H1 (cell line): ENCODE measurements around the gene SLC2A4RG.

Source experiments
- BRCA1 ChIP-seq: IDR thresholded peaks from 2 replicates; pipeline ENCODE4 v1.6.1; 2012; ENCODE audit warnings: low read depth, low read length, improper control_type of control experiment
- EZH2 ChIP-seq: fragments of 200-600 bp; sonication (generic); IDR thresholded peaks from 2 replicates; pipeline ENCODE4 v1.7.1; 2012; ENCODE audit warnings: low read depth, mild to moderate bottlenecking, moderate library complexity, low read length, inconsistent platforms; ENCODE audit not compliant: severe bottlenecking
- MAFK ChIP-seq: IDR thresholded peaks from 2 replicates; pipeline ENCODE4 v1.6.1; 2012; ENCODE audit warnings: low read depth, mild to moderate bottlenecking, improper control_type of control experiment, low read length
- POLR2A ChIP-seq, 2 experiments: IDR thresholded peaks; 1 replicate in 1 of 2; 2 replicates in 1 of 2; pipeline ENCODE4 v1.6.1; 2011; ENCODE audit warnings: low read depth in 2 of 2, low read length in 2 of 2, mild to moderate bottlenecking in 2 of 2; ENCODE audit errors: control extremely low read depth in 1 of 2
- RAD21 ChIP-seq, 2 experiments: IDR thresholded peaks in 1 of 2; conservative IDR thresholded peaks in 1 of 2; 2 replicates each; pipeline ENCODE4 v1.6.1; 2011; ENCODE audit warnings: low read depth in 2 of 2, low read length in 2 of 2, improper control_type of control experiment in 1 of 2, inconsistent platforms in 1 of 2, mild to moderate bottlenecking in 1 of 2, moderate library complexity in 1 of 2
- RXRA ChIP-seq: IDR thresholded peaks from 2 replicates; pipeline ENCODE4 v1.6.1; 2011; ENCODE audit warnings: low read depth, mild to moderate bottlenecking, low read length, moderate library complexity; ENCODE audit not compliant: insufficient read depth
- SIN3A ChIP-seq, 2 experiments: IDR thresholded peaks in 1 of 2; conservative IDR thresholded peaks in 1 of 2; 2 replicates each; pipeline ENCODE4 v1.6.1; 2011 to 2012; ENCODE audit warnings: low read length in 2 of 2, improper control_type of control experiment in 1 of 2, low read depth in 1 of 2, mild to moderate bottlenecking in 1 of 2
- SP1 ChIP-seq: IDR thresholded peaks from 2 replicates; pipeline ENCODE4 v1.6.1; 2011; ENCODE audit warnings: low read depth, low read length
- SP4 ChIP-seq: IDR thresholded peaks from 2 replicates; pipeline ENCODE4 v1.6.1; 2012; ENCODE audit warnings: low read length, inconsistent platforms
- SRF ChIP-seq: IDR thresholded peaks from 2 replicates; pipeline ENCODE4 v1.6.1; 2011; ENCODE audit warnings: mild to moderate bottlenecking, low read depth, low read length, moderate library complexity
- YY1 ChIP-seq: IDR thresholded peaks from 2 replicates; pipeline ENCODE4 v1.6.1; 2011; ENCODE audit warnings: low read depth, mild to moderate bottlenecking, low read length
- TF ChIP-seq, protein P1 (sequence below), 3 experiments: IDR thresholded peaks; 1 replicate in 2 of 3; 2 replicates in 1 of 3; pipeline versions ENCODE4 v1.5.1 to v1.6.1; 2011; ENCODE audit warnings: low read length in 3 of 3, mild to moderate bottlenecking in 3 of 3, inconsistent platforms in 2 of 3, low read depth in 1 of 3, moderate library complexity in 1 of 3; ENCODE audit not compliant: insufficient read depth in 1 of 3; ENCODE audit errors: control extremely low read depth in 1 of 3

DNA sequence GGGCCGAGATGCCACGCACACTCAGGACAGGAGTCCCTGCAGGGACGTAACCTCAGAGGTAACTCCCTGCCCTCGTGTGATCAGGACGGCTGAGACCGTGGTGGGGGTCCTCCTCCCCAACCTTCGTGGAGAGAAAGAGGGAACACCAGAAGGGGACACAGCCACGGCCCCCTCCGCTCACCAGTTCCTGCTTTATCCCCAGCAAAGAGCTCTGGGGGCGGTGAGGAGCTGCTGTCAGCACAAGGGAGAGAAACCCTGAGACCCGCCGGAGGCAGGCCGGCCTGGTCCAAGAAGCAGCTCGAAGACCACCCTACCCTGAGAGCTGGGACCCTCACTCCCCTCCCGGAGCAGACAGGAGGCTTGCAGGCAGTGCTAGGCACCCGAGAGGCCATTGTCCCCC is 44.4 kb downstream of the SLC2A4RG start:
- TF ChIP-seq YY1 (no peak), SP4 (no peak), POLR2A (IDR thresholded peaks at IDR 0.05; ENCODE audit: control extremely low read depth in 1 of 2, low read depth in 2 of 2, low read length in 2 of 2) (no peak), SP1 (no peak), EZH2 (no peak), MAFK (no peak), SIN3A (conservative IDR thresholded peaks at IDR 0.05 in 1 of 2, IDR thresholded peaks at IDR 0.05 in 1 of 2; ENCODE audit: low read depth in 1 of 2, low read length in 2 of 2) (no peak), RAD21 (IDR thresholded peaks at IDR 0.05 in 1 of 2, conservative IDR thresholded peaks at IDR 0.05 in 1 of 2; ENCODE audit: low read depth in 2 of 2, low read length in 2 of 2) (no peak), BRCA1 (no peak), SRF (no peak), RXRA (no peak)
- TF ChIP-seq, protein P1, sequence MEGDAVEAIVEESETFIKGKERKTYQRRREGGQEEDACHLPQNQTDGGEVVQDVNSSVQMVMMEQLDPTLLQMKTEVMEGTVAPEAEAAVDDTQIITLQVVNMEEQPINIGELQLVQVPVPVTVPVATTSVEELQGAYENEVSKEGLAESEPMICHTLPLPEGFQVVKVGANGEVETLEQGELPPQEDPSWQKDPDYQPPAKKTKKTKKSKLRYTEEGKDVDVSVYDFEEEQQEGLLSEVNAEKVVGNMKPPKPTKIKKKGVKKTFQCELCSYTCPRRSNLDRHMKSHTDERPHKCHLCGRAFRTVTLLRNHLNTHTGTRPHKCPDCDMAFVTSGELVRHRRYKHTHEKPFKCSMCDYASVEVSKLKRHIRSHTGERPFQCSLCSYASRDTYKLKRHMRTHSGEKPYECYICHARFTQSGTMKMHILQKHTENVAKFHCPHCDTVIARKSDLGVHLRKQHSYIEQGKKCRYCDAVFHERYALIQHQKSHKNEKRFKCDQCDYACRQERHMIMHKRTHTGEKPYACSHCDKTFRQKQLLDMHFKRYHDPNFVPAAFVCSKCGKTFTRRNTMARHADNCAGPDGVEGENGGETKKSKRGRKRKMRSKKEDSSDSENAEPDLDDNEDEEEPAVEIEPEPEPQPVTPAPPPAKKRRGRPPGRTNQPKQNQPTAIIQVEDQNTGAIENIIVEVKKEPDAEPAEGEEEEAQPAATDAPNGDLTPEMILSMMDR (IDR thresholded peaks at IDR 0.05; ENCODE audit: control extremely low read depth in 1 of 3, insufficient read depth in 1 of 3, low read depth in 1 of 3, low read length in 3 of 3): no peak
